H9 (cell line): ENCODE measurements around the gene IQCK. TPM values are rescaled to one million over a fixed set of nuclear protein-coding genes. Genes with fewer than 3 reads are reported as not detected.

ENCODE experiments used
- DNase-seq: peaks from one replicate; pipeline ENCODE4 v3.0.0-alpha.2; 2017
- H2AFZ ChIP-seq: one replicate; pipeline ENCODE4 v1.6.1; 2013; ENCODE audit warnings: mild to moderate bottlenecking, low read length, control low read depth, moderate library complexity
- H2AK5ac ChIP-seq: 2 replicates; pipeline ENCODE4 v1.6.1; 2013; ENCODE audit warnings: low read length, control low read depth, mixed read lengths; ENCODE audit not compliant: insufficient read length
- H2BK120ac ChIP-seq: one replicate; pipeline ENCODE4 v1.6.1; 2013; ENCODE audit warnings: low read depth, mild to moderate bottlenecking, low read length, control low read depth, inconsistent platforms; ENCODE audit not compliant: poor library complexity, severe bottlenecking
- H2BK12ac ChIP-seq: 2 replicates; pipeline ENCODE4 v1.6.1; 2013; ENCODE audit warnings: low read length, control low read depth, mixed read lengths, low read depth; ENCODE audit not compliant: insufficient read length
- H2BK15ac ChIP-seq: 2 replicates; pipeline ENCODE4 v1.6.1; 2013; ENCODE audit warnings: low read depth, low read length, control low read depth
- H2BK20ac ChIP-seq: one replicate; pipeline ENCODE4 v1.6.1; 2013; ENCODE audit warnings: low read depth, mild to moderate bottlenecking, low read length, control low read depth, inconsistent platforms; ENCODE audit not compliant: poor library complexity, severe bottlenecking
- H2BK5ac ChIP-seq: 2 replicates; pipeline ENCODE4 v1.6.1; 2013; ENCODE audit warnings: low read length, control low read depth, mixed read lengths; ENCODE audit not compliant: insufficient read length
- H3K14ac ChIP-seq: 2 replicates; pipeline ENCODE4 v1.6.1; 2013; ENCODE audit warnings: low read length, control low read depth; ENCODE audit not compliant: insufficient read depth
- H3K18ac ChIP-seq: 2 replicates; pipeline ENCODE4 v1.6.1; 2013; ENCODE audit warnings: low read depth, mild to moderate bottlenecking, mixed read lengths, low read length, control low read depth; ENCODE audit not compliant: insufficient read length
- H3K23ac ChIP-seq: 2 replicates; pipeline ENCODE4 v1.6.1; 2013; ENCODE audit warnings: low read length, control low read depth, mixed read lengths, low read depth; ENCODE audit not compliant: insufficient read length
- H3K23me2 ChIP-seq: 2 replicates; pipeline ENCODE4 v1.6.1; 2013; ENCODE audit warnings: low read depth, mild to moderate bottlenecking, mixed read lengths, low read length, control low read depth; ENCODE audit not compliant: insufficient read length, poor library complexity, severe bottlenecking
- H3K27ac ChIP-seq: 2 replicates; pipeline ENCODE4 v1.5.1; 2013; ENCODE audit warnings: low read length, control low read depth, mixed read lengths, low read depth; ENCODE audit not compliant: insufficient read length
- H3K27me3 ChIP-seq: 2 replicates; pipeline ENCODE4 v1.6.1; 2013; ENCODE audit warnings: low read length, control low read depth, inconsistent platforms; ENCODE audit not compliant: insufficient read depth
- H3K4ac ChIP-seq: 2 replicates; pipeline ENCODE4 v1.6.1; 2013; ENCODE audit warnings: low read depth, mild to moderate bottlenecking, control low read depth, inconsistent platforms, low read length, moderate library complexity
- H3K4me1 ChIP-seq: 2 replicates; pipeline ENCODE4 v1.6.1; 2013; ENCODE audit warnings: low read length, control low read depth, inconsistent platforms; ENCODE audit not compliant: insufficient read depth
- H3K4me2 ChIP-seq: 2 replicates; pipeline ENCODE4 v1.6.1; 2013; ENCODE audit warnings: low read length, control low read depth, mixed read lengths; ENCODE audit not compliant: insufficient read length, insufficient read depth
- H3K56ac ChIP-seq: 2 replicates; pipeline ENCODE4 v1.6.1; 2013; ENCODE audit warnings: low read depth, mild to moderate bottlenecking, mixed read lengths, low read length, control low read depth; ENCODE audit not compliant: insufficient read length
- H3K79me1 ChIP-seq: 2 replicates; pipeline ENCODE4 v1.6.1; 2013; ENCODE audit warnings: low read depth, mild to moderate bottlenecking, moderate library complexity, low read length, control low read depth, inconsistent platforms; ENCODE audit not compliant: insufficient read depth, poor library complexity, severe bottlenecking
- H3K79me2 ChIP-seq: 2 replicates; pipeline ENCODE4 v1.6.1; 2013; ENCODE audit warnings: low read length, control low read depth, inconsistent platforms; ENCODE audit not compliant: insufficient read depth
- H3K9ac ChIP-seq: 2 replicates; pipeline ENCODE4 v1.6.1; 2013; ENCODE audit warnings: low read length, control low read depth, mixed read lengths; ENCODE audit not compliant: insufficient read length; ENCODE audit errors: extremely low read depth
- H3K9me3 ChIP-seq: one replicate; pipeline ENCODE4 v1.6.1; 2013; ENCODE audit warnings: low read depth, low read length, inconsistent platforms; ENCODE audit not compliant: control insufficient read depth
- H3T11ph ChIP-seq: one replicate; pipeline ENCODE4 v1.6.1; 2013; ENCODE audit warnings: mild to moderate bottlenecking, low read length, control low read depth, inconsistent platforms
- H4K20me1 ChIP-seq: one replicate; pipeline ENCODE4 v1.6.1; 2013; ENCODE audit not compliant: control insufficient read depth, insufficient read length, insufficient read depth
- H4K5ac ChIP-seq: 2 replicates; pipeline ENCODE4 v1.6.1; 2013; ENCODE audit warnings: low read depth, mild to moderate bottlenecking, mixed read lengths, low read length, control low read depth; ENCODE audit not compliant: insufficient read length
- H4K8ac ChIP-seq: replicated peaks from 2 replicates; pipeline ENCODE4 v1.6.1; 2013; ENCODE audit warnings: low read length, control low read depth, mixed read lengths, low read depth; ENCODE audit not compliant: insufficient read length
- H4K91ac ChIP-seq: 2 replicates; pipeline ENCODE4 v1.6.1; 2013; ENCODE audit warnings: low read depth, mild to moderate bottlenecking, moderate library complexity, mixed read lengths, low read length, control low read depth; ENCODE audit not compliant: insufficient read length
- H3K27ac Mint-ChIP-seq, 3 experiments: 2 replicates in 2 of 3; 3 replicates in 1 of 3; pipeline ENCODE4 v1.8.0; 2020 to 2021; ENCODE audit warnings: mixed read lengths in 3 of 3, mild to moderate bottlenecking in 1 of 3, moderate library complexity in 1 of 3
- H3K27me3 Mint-ChIP-seq: 2 replicates; pipeline ENCODE4 v1.8.0; 2021; ENCODE audit warnings: low read depth, mild to moderate bottlenecking, moderate library complexity, mixed read lengths
- H3K36me3 Mint-ChIP-seq, 3 experiments: 2 replicates in 2 of 3; 3 replicates in 1 of 3; pipeline ENCODE4 v1.8.0; 2020 to 2021; ENCODE audit warnings: low read depth in 3 of 3, mixed read lengths in 3 of 3; ENCODE audit not compliant: insufficient read depth in 1 of 3
- H3K4me1 Mint-ChIP-seq, 2 experiments: 2 replicates each; pipeline ENCODE4 v1.8.0; 2020; ENCODE audit warnings: mixed read lengths in 2 of 2
- H3K4me3 Mint-ChIP-seq, 2 experiments: 2 replicates in 1 of 2; 3 replicates in 1 of 2; pipeline ENCODE4 v1.8.0; 2020 to 2021; ENCODE audit warnings: mild to moderate bottlenecking in 2 of 2, mixed read lengths in 2 of 2, moderate library complexity in 1 of 2
- H3K9me3 Mint-ChIP-seq, 2 experiments: 2 replicates in 1 of 2; 3 replicates in 1 of 2; pipeline ENCODE4 v1.8.0; 2020; ENCODE audit warnings: mild to moderate bottlenecking in 2 of 2, mixed read lengths in 2 of 2, moderate library complexity in 1 of 2
- CTCF ChIP-seq: fragments of 200-600 bp; sonication (generic); conservative IDR thresholded peaks from 3 replicates; pipeline ENCODE4 v1.8.0; 2021; ENCODE audit warnings: antibody characterized with exemption, mild to moderate bottlenecking
- WGBS: extraction: QIAGEN DNeasy Blood & Tissue Kit; methylation state at CpG from one replicate; pipeline ENCODE4 v1.1.7; 2013; ENCODE audit warnings: missing lambda C conversion rate, low lambda C conversion rate, mixed read lengths; ENCODE audit not compliant: insufficient read length; ENCODE audit errors: extremely low coverage; 5-methylcytosine and 5-hydroxymethylcytosine counted together
- total RNA-seq: library from RNA; stranded (reverse); gene quantifications from 2 replicates; pipeline ENCODE4 v1.2.1, GENCODE V29; 2021

Gene IQCK
- total RNA-seq, 1 experiment from 2014 or later: 9.0 TPM

GRCh38 chr16:19817875-19818274, 99.8 kb downstream of the IQCK start:
- Mint-ChIP-seq H3K4me3 (no peak overlapping the region), H3K9me3 (peaks cover 7% of the 10 kb centered on the region in 2 experiments; a peak in 3 of 5 replicates), H3K27ac (0 out of 7 replicates have a peak overlapping the region, but pooled peaks of 1 of the 3 experiments have one; percentile 77), H3K36me3 (peaks cover 7 to 13% (median 7%) of the 10 kb centered on the region in 3 experiments; a peak in 5 of 7 replicates), H3K27me3 (peaks cover 2% of the 10 kb centered on the region; the same call in 1 of the 2 replicates), H3K4me1 (peaks cover 8 to 13% of the 10 kb centered on the region in 2 experiments)
- Histone ChIP-seq H3K27ac (no peak overlapping the region), H3K4me1 (no peaks in the 10 kb centered on the region), H3K27me3 (no peaks in the 10 kb centered on the region), H2BK120ac (no peak overlapping the region), H3K4ac (no peak overlapping the region), H2AK5ac (no peak overlapping the region), H4K8ac (no peak overlapping the region), H3K9me3 (peaks cover 5% of the 10 kb centered on the region), H3K18ac (no peak overlapping the region), H4K20me1 (no peaks in the 10 kb centered on the region), H2AFZ (no peak overlapping the region), H2BK15ac (no peak overlapping the region), H2BK12ac (no peak overlapping the region), H4K5ac (no peak overlapping the region), H3T11ph (no peak overlapping the region), H3K4me2 (no peak overlapping the region), H2BK5ac (no peak overlapping the region), H3K14ac (no peak overlapping the region), H3K9ac (no peak overlapping the region), H4K91ac (no peak overlapping the region), H3K79me2 (no peaks in the 10 kb centered on the region), H3K56ac (no peak overlapping the region), H2BK20ac (peak overlapping the region; percentile 45), H3K23ac (no peak overlapping the region), H3K23me2 (no peaks in the 10 kb centered on the region), H3K79me1 (no peaks in the 10 kb centered on the region)
- DNase-seq: no peak
- no peak for TF ChIP-seq CTCF
- WGBS: no CpG with 5 or more reads among the region's 7 CpGs
